SJSA1 (cell line): ENCODE measurements around the gene SPAG7. TPM values are rescaled to one million over a fixed set of nuclear protein-coding genes. Genes with fewer than 3 reads are reported as not detected.
A peak's percentile ranks its signal among the peaks of the same experiment; 100 is the strongest.

Experiments used
- DNase-seq, 2 experiments: peaks; one replicate each; pipeline ENCODE4 v3.0.0-alpha.2; 2015 to 2020; ENCODE audit warnings: low spot score in 2 of 2, low read depth in 1 of 2
- H3K27ac ChIP-seq: fragments of 250-450 bp; sonication (Bioruptor Pico); 2 replicates; pipeline ENCODE4 v1.5.1; 2020; ENCODE audit warnings: mild to moderate bottlenecking, moderate library complexity
- H3K27me3 ChIP-seq: fragments of 250-450 bp; sonication (Bioruptor Pico); replicated peaks from 2 replicates; pipeline ENCODE4 v1.5.1; 2020; ENCODE audit warnings: mild to moderate bottlenecking, moderate library complexity
- H3K36me3 ChIP-seq: fragments of 250-450 bp; sonication (Bioruptor Pico); 2 replicates; pipeline ENCODE4 v1.5.1; 2020; ENCODE audit warnings: mild to moderate bottlenecking
- H3K4me1 ChIP-seq: fragments of 250-450 bp; sonication (Bioruptor Pico); replicated peaks from 2 replicates; pipeline ENCODE4 v1.6.1; 2021; ENCODE audit warnings: mild to moderate bottlenecking
- H3K4me3 ChIP-seq: fragments of 250-450 bp; sonication (Bioruptor Pico); 2 replicates; pipeline ENCODE4 v1.5.1; 2020; ENCODE audit warnings: mild to moderate bottlenecking
- H3K9me3 ChIP-seq: fragments of 250-450 bp; sonication (Bioruptor Pico); replicated peaks from 2 replicates; pipeline ENCODE4 v1.5.1; 2020; ENCODE audit warnings: mild to moderate bottlenecking
- total RNA-seq: library from RNA; depleted of rRNA; stranded (reverse); fragments of >200 nt; shearing (Covaris generic); gene quantifications from 2 replicates; pipeline ENCODE4 v1.2.3, GENCODE V29; 2014

SPAG7 gene
- total RNA-seq, 1 experiment from 2014 or later = 63.5 TPM

GRCh38 chr17:4987767-4988567 is 20.4 kb upstream of the SPAG7 start:
- peak overlapping the region; percentile 52 for H3K27ac ChIP-seq

GRCh38 chr17:4986951-4987766 is 19.5 kb upstream of the SPAG7 start, which contains the start of gene CAMTA2:
TSS of gene CAMTA2 (minus strand) at chr17:4987675. CDS start at chr17:4986222, 1,453 bp downstream.
- Histone ChIP-seq H3K36me3 (peaks cover 31% of the 10 kb centered on the region), H3K9me3 (no peaks in the 10 kb centered on the region), H3K4me1 (peaks cover 58% of the 10 kb centered on the region), H3K27ac (peak within 1 kb of the TSS; percentile 52), H3K27me3 (no peaks in the 10 kb centered on the region), H3K4me3 (peak within 1 kb of the TSS; percentile 60)
- peak; percentile 88 to 89 for DNase-seq

More at GRCh38 chr17:4987767-4988567, 20.4 kb upstream of the SPAG7 start:
- peaks cover 23% of the 10 kb centered on the region for H3K36me3 ChIP-seq
- H3K27me3 ChIP-seq = no peaks in the 10 kb centered on the region
- H3K4me3 ChIP-seq = peak overlapping the region; percentile 60
- H3K9me3 ChIP-seq = no peaks in the 10 kb centered on the region
- no peak for DNase-seq
- peaks cover 50% of the 10 kb centered on the region for H3K4me1 ChIP-seq

DNA sequence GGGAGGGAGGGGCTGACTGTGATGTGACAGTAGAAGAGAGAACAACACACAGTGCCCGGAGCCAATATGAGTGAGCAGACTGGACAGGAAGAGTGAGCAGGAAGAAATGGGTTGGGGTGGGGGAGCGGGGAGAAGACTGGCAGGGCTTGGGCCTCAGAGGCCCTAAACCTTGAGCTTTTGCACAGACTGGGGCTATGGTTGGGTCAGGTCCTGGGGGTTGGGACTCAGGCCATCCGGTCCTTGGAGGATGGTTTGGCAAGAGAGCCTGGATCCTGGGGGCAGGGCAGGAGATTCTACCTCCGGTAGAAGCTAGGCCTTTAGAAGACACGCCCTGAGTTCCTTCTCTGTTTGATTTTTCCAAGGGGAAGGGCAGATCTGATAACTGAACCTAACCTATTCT is 18.8 kb upstream of the SPAG7 start:
- Histone ChIP-seq H3K27me3 (no peaks in the 10 kb centered on the region), H3K36me3 (peaks cover 35% of the 10 kb centered on the region), H3K9me3 (no peaks in the 10 kb centered on the region), H3K27ac (peak overlapping the region; percentile 52), H3K4me3 (peak overlapping the region; percentile 60), H3K4me1 (peaks cover 58% of the 10 kb centered on the region)
- DNase-seq = peak in 1 of 2 experiments; percentile 25

DNA sequence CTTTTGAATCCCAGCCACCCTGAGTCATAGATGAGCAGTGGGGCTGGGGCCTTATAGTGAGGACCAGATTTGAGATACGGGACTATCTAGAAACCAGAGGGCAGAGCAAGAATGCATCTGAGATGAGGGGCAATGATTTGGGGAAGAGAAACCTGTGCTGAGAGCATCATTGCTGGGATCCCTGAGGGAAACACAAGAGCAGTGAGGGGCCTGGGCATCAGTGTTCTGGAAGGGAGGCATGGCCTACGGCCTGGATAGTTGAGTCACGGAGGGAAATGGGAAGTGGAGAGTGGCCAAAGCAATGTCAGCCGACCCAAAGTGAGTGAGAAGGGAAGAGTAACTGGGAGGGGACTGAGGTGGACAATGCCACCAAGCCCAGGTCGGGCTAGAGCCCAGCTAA is 14.7 kb upstream of the SPAG7 start:
- Histone ChIP-seq H3K36me3 (peaks cover 67% of the 10 kb centered on the region), H3K27me3 (no peaks in the 10 kb centered on the region), H3K4me3 (no peak overlapping the region), H3K27ac (no peak overlapping the region), H3K4me1 (peaks cover 48% of the 10 kb centered on the region), H3K9me3 (no peaks in the 10 kb centered on the region)
- no peak for DNase-seq

- Histone ChIP-seq H3K4me3 (no peak overlapping the region), H3K9me3 (no peaks in the 10 kb centered on the region), H3K36me3 (peaks cover 71% of the 10 kb centered on the region), H3K27ac (no peak overlapping the region), H3K27me3 (no peaks in the 10 kb centered on the region), H3K4me1 (peaks cover 33% of the 10 kb centered on the region)
- peak in 1 of 2 experiments; percentile 50 for DNase-seq
Observed at GRCh38 chr17:4980644-4981216, 13.1 kb upstream of the SPAG7 start.

DNA sequence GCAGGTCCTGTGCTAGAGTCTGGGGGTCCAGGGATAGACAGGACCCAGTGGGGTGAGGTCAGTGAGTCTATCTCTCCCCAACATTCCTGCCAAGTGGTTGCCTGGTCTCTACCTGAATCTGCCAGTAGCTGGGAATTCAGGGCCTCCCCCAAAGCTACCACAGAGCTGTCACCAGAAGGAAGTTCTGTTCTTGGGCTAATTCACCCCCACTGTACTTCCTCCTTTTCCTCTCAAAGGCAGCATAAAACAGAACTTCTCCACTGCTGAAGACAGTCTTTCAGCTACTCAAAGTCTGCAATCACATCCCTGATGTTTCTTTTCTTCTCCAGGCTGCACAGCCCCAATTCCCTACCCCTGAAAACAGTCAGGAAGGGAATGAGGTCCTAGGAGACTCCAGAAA is 11.1 kb upstream of the SPAG7 start:
- Histone ChIP-seq H3K9me3 (no peaks in the 10 kb centered on the region), H3K27me3 (no peaks in the 10 kb centered on the region), H3K36me3 (peaks cover 78% of the 10 kb centered on the region), H3K4me1 (peaks cover 20% of the 10 kb centered on the region), H3K27ac (no peak overlapping the region), H3K4me3 (no peak overlapping the region)
- DNase-seq = no peak

GRCh38 chr17:4974115-4974670 is 6.6 kb upstream of the SPAG7 start:
- no peak for DNase-seq
- H3K4me1 ChIP-seq = peaks cover 21% of the 10 kb centered on the region
- H3K27me3 ChIP-seq = no peaks in the 10 kb centered on the region
- H3K36me3 ChIP-seq = peaks cover 87% of the 10 kb centered on the region
- H3K4me3 ChIP-seq = no peak overlapping the region
- no peak overlapping the region for H3K27ac ChIP-seq
- H3K9me3 ChIP-seq = no peaks in the 10 kb centered on the region

GRCh38 chr17:4973256-4974114 is 5.9 kb upstream of the SPAG7 start:
- Histone ChIP-seq H3K36me3 (peaks cover 83% of the 10 kb centered on the region), H3K4me3 (no peak overlapping the region), H3K27me3 (no peaks in the 10 kb centered on the region), H3K9me3 (no peaks in the 10 kb centered on the region), H3K4me1 (peaks cover 25% of the 10 kb centered on the region), H3K27ac (no peak overlapping the region)
- DNase-seq = no peak

- Histone ChIP-seq H3K9me3 (no peaks in the 10 kb centered on the region), H3K4me1 (peaks cover 27% of the 10 kb centered on the region), H3K36me3 (peaks cover 83% of the 10 kb centered on the region), H3K4me3 (no peak overlapping the region), H3K27me3 (no peaks in the 10 kb centered on the region), H3K27ac (no peak overlapping the region)
- no peak for DNase-seq
Observed at GRCh38 chr17:4972752-4973151, 5.1 kb upstream of the SPAG7 start.

DNA sequence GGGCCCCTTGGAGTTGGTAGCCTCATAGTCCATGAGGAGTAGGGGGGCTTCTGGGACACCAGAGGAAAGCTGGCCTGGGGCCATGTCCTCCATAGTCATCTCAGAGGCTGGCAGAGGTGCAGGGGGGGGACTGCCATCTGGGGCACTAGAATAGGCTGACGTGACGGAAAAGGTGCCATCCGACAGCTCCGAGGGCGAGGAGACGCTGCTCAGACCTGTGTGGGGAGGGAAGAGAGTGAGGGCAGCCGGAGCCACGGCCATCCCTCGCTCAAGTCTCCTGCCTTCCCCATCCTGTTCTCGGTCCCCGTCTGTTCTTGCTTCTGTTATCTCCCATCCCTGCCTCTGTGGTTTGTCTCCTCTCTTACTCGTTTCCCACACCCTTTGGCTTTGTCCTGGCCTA is 4.7 kb upstream of the SPAG7 start:
- H3K4me3 ChIP-seq = no peak overlapping the region
- DNase-seq = no peak
- H3K36me3 ChIP-seq = peaks cover 83% of the 10 kb centered on the region
- no peaks in the 10 kb centered on the region for H3K9me3 ChIP-seq
- no peaks in the 10 kb centered on the region for H3K27me3 ChIP-seq
- no peak overlapping the region for H3K27ac ChIP-seq
- peaks cover 27% of the 10 kb centered on the region for H3K4me1 ChIP-seq

- no peak for DNase-seq
- peaks cover 81% of the 10 kb centered on the region for H3K36me3 ChIP-seq
- no peak overlapping the region for H3K27ac ChIP-seq
- H3K4me1 ChIP-seq = peaks cover 29% of the 10 kb centered on the region
- H3K9me3 ChIP-seq = no peaks in the 10 kb centered on the region
- H3K4me3 ChIP-seq = no peak overlapping the region
- no peaks in the 10 kb centered on the region for H3K27me3 ChIP-seq
Observed at GRCh38 chr17:4971826-4972225, 4.2 kb upstream of the SPAG7 start.

DNA sequence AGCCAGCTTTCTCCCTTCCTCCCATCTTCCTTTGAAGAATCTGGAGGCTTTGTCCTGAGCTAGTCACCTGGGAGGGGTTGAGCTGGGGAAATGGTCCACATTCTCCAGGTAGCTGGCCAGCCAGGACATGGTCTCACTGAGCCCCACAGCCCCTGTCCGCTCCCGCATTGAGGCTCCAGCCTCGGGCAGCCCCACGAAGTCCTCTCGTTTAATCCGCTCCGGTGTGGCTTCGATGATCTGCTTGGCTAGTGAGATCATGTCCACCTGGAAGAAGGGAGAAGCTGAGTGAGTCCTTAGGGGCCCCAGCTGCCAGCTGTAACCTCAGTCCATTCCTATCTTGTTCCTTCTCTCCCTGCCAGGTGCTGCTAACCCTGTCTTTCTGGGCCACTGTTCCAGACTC is 2.7 kb upstream of the SPAG7 start:
- Histone ChIP-seq H3K27ac (peak overlapping the region; percentile 93), H3K4me3 (no peak overlapping the region), H3K9me3 (no peaks in the 10 kb centered on the region), H3K4me1 (peaks cover 39% of the 10 kb centered on the region), H3K27me3 (no peaks in the 10 kb centered on the region), H3K36me3 (peaks cover 87% of the 10 kb centered on the region)
- no peak for DNase-seq
